Skin epidermis (tissue), 12 donors: ENCODE results near the gene RNMT.

ENCODE experiments used
- H3K27ac ChIP-seq, 21 experiments: fragments of 200-600 bp; sonication (generic) in 11 of 21; one replicate each; pipeline ENCODE4 v1.5.0; 2020; ENCODE audit warnings: mild to moderate bottlenecking in 3 of 21, inconsistent platforms in 2 of 21, moderate library complexity in 2 of 21
- H3K4me3 ChIP-seq, 7 experiments: fragments of 200-600 bp; sonication (generic) in 2 of 7; one replicate each; pipeline ENCODE4 v1.5.0; 2020; ENCODE audit warnings: inconsistent platforms in 2 of 7, mild to moderate bottlenecking in 2 of 7, moderate library complexity in 1 of 7

RNMT gene

DNA sequence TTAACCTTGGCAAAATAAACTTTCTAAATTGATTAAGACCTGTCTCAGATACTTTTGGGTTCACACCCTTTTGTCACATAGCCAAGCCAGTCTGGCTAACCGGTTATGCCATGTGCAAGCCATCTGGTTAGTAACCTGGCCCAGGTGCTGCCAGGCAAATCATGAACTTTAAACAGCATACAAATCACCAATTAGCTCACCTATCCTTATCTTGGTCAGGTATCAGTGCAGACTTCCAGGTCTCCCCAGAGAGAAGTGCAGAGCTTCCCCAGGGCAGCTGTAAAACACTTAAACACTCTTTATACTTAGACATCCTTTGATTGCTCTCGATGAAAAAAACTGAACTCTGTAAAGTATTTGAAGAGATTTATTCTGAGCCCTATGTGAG, 82.6 kb downstream of the RNMT start:
- Histone ChIP-seq H3K4me3 (no peak overlapping the region), H3K27ac (no peak overlapping the region)

DNA sequence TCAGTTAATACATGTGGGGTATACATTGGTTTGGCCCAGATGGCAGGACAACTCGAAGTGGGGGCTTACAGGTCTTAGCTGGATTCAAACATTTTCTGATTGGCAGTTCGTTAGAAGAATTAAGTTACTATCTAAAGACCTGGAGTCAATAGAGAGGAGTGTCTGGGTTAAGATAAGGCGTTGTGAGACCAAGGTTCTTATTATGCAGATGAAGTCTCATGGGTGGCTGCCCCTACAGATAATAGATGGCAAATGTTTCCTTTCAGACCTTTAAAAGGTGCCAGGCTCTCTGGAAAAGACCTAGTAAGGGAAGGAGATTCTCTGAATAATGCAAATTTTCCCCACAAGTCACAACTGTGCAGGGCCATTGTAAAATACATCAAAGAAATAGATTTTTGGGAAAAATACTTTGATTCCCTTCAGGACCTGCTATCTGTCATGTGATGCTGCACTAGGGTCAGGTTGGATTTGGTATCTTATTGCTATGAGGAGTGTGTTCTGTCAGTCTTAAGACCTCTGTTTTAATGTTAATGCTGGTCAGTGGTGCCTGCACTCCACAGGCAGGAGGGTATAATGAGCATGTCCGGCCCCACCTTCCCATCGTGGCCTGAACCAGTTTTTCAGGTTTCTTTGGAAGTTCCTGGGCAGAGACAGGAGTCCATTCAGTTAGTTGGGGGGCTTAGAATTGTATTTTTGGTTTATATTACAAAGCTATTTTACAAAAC, 83.2 kb downstream of the RNMT start:
- H3K27ac ChIP-seq: no peak overlapping the region
- H3K4me3 ChIP-seq: no peak overlapping the region

DNA sequence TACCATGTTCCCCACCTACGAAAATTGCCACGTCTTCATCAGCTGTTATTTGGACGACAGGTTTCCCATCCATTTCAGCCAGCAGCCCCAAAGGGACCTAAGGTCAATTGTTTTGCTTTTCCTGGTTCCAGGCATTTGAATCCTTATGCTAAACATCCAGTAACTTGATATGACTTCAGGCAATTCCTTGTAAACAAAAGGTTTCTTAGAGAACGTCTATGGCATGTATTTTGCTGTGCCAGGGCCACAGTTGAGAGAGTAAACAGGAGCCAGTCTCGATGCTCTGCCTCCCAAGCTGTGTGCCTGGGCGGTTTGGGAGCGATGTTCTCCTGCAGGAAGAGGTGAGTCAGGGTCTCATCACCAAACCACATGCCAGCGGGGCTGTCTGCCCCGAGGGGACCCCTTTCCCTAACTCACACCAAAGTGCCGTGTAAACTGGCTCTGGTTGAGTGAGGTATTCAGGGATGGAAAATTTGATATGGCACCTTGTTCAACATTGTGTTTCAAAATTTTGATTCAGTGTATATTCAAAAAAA, 84.5 kb downstream of the RNMT start:
- no peak overlapping the region for H3K27ac ChIP-seq
- no peak overlapping the region for H3K4me3 ChIP-seq

DNA sequence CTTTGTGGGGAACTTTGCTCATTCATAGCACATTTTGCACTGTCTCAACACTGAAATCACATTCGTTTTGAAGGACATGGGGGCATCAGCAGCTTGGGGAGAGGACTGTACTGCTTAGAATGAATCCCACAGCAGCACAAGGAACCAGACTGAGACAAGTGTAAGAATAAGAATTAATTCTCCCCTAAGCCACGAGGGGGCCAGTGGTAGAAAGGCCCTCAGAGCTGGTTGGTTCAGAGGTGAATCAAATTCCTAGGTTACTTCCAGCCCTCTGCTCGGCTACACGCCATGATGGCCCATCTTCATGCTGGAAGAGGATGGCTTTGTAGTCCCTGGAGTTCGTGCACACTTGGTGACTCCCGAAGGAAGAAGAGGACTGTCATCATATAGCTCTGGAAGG, 85.5 kb downstream of the RNMT start:
- Histone ChIP-seq H3K27ac (no peak overlapping the region), H3K4me3 (no peak overlapping the region)

DNA sequence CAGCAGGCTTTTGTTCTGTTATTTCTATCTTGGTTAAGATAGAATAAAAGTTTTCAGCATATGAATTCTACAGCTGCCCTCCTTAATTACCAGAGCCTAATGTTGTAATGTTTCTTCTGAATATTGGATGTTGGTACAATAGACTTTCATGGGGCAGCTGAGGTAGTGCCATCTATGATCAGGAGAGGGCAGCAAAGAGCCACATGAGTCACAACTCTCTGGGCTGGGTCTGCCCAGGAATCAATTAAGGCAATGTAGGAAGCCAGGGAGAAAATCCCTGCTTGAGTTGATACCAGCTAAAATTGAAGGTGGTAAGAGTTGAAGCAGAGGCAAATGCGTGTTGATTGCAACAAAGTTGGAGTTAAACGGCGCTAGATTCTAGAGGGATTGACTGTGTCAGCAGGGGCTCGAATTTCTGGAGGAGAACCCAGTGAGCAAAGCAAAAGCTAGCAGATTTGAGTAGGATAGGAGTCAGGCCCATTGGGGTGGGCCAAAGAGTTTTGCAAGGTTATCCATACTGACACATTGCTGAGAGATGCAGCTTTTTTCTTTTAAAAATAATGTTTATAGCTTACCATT, 86.9 kb downstream of the RNMT start:
- Histone ChIP-seq H3K27ac (no peak overlapping the region), H3K4me3 (no peak overlapping the region)
